GM21825 (cell line): Measurements from ENCODE around the gene OR10Z1.

Experiments used
- ATAC-seq: cut with Tn5 transposase; IDR thresholded peaks from one replicate; pipeline ENCODE4 v1.9.1; 2021; ENCODE audit warnings: mild to moderate bottlenecking, moderate library complexity; ENCODE audit not compliant: unreplicated experiment

OR10Z1 gene

GRCh38 chr1:158604968-158605367 is at the start of gene OR10Z1:
TSS of gene OR10Z1 (plus strand) at chr1:158605268. CDS start at chr1:158606439, 1,171 bp downstream.
- no peak for ATAC-seq

- no peak for ATAC-seq
These were observed 45.4 kb upstream of the OR10Z1 start for GRCh38 chr1:158559696-158560095.

GRCh38 chr1:158563853-158564252 is 41.2 kb upstream of the OR10Z1 start:
- ATAC-seq: no peak

GRCh38 chr1:158564608-158565007 is 40.5 kb upstream of the OR10Z1 start:
- ATAC-seq: no peak

GRCh38 chr1:158570480-158570879 is 34.6 kb upstream of the OR10Z1 start, which contains the start of gene OR6P1:
TSS of gene OR6P1 (minus strand) at chr1:158570580. CDS start at chr1:158563604, 6,976 bp downstream.
- ATAC-seq: no peak

- ATAC-seq: no peak
These were observed 32.8 kb upstream of the OR10Z1 start for GRCh38 chr1:158572226-158572625.

GRCh38 chr1:158577561-158577960 is 27.5 kb upstream of the OR10Z1 start:
- ATAC-seq: no peak

- ATAC-seq: no peak
These were observed 25.3 kb upstream of the OR10Z1 start, which contains the start of gene OR10X1 for GRCh38 chr1:158579733-158580132. TSS of gene OR10X1 (minus strand) at chr1:158579899. CDS start at chr1:158579899, 0 bp downstream.

- ATAC-seq: no peak
These were observed 21.1 kb upstream of the OR10Z1 start for GRCh38 chr1:158583962-158584361.

- no peak for ATAC-seq
These were observed 18.1 kb upstream of the OR10Z1 start for GRCh38 chr1:158586942-158587341.

GRCh38 chr1:158600735-158601134 is 4.3 kb upstream of the OR10Z1 start:
- no peak for ATAC-seq

- no peak for ATAC-seq
These were observed 2.2 kb downstream of the OR10Z1 start for GRCh38 chr1:158607296-158607695.

- ATAC-seq: no peak
These were observed 6.8 kb downstream of the OR10Z1 start for GRCh38 chr1:158611916-158612315.

- no peak for ATAC-seq
These were observed 8.7 kb downstream of the OR10Z1 start for GRCh38 chr1:158613764-158614163.

GRCh38 chr1:158638146-158638545 is 33.1 kb downstream of the OR10Z1 start:
- no peak for ATAC-seq

- no peak for ATAC-seq
These were observed 33.8 kb downstream of the OR10Z1 start for GRCh38 chr1:158638904-158639303.

- no peak for ATAC-seq
These were observed 39.4 kb downstream of the OR10Z1 start for GRCh38 chr1:158644449-158644848.

- ATAC-seq: no peak
These were observed 41.4 kb downstream of the OR10Z1 start for GRCh38 chr1:158646465-158646864.

- no peak for ATAC-seq
These were observed 44.0 kb downstream of the OR10Z1 start for GRCh38 chr1:158649052-158649451.

GRCh38 chr1:158652721-158653334 is 47.8 kb downstream of the OR10Z1 start:
- no peak for ATAC-seq

GRCh38 chr1:158654086-158654485 is 49.0 kb downstream of the OR10Z1 start:
- ATAC-seq: no peak

GRCh38 chr1:158654571-158654970 is 49.5 kb downstream of the OR10Z1 start:
- ATAC-seq: no peak
